ENCODE data around the gene SLC25A1. TPM values are rescaled to one million over a fixed set of nuclear protein-coding genes. Genes with fewer than 3 reads are reported as not detected.

SLC25A1 gene
- total and polyA plus RNA-seq, 2 experiments from 2014 or later = 141 to 242 TPM

- no peak for TF ChIP-seq ETS1 (IDR thresholded peaks at IDR 0.05)
- TF ChIP-seq CREB1 (CRISPR knock-in tag; IDR thresholded peaks at IDR 0.05; ENCODE audit: low read depth) = no peak
- TF ChIP-seq, protein P1, sequence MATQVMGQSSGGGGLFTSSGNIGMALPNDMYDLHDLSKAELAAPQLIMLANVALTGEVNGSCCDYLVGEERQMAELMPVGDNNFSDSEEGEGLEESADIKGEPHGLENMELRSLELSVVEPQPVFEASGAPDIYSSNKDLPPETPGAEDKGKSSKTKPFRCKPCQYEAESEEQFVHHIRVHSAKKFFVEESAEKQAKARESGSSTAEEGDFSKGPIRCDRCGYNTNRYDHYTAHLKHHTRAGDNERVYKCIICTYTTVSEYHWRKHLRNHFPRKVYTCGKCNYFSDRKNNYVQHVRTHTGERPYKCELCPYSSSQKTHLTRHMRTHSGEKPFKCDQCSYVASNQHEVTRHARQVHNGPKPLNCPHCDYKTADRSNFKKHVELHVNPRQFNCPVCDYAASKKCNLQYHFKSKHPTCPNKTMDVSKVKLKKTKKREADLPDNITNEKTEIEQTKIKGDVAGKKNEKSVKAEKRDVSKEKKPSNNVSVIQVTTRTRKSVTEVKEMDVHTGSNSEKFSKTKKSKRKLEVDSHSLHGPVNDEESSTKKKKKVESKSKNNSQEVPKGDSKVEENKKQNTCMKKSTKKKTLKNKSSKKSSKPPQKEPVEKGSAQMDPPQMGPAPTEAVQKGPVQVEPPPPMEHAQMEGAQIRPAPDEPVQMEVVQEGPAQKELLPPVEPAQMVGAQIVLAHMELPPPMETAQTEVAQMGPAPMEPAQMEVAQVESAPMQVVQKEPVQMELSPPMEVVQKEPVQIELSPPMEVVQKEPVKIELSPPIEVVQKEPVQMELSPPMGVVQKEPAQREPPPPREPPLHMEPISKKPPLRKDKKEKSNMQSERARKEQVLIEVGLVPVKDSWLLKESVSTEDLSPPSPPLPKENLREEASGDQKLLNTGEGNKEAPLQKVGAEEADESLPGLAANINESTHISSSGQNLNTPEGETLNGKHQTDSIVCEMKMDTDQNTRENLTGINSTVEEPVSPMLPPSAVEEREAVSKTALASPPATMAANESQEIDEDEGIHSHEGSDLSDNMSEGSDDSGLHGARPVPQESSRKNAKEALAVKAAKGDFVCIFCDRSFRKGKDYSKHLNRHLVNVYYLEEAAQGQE (IDR thresholded peaks at IDR 0.05; ENCODE audit: unreplicated experiment) = no peak
- no peak for TF ChIP-seq NANOG (IDR thresholded peaks at IDR 0.05; ENCODE audit: borderline replicate concordance)
These were observed 6.1 kb downstream of the SLC25A1 start (continued) for GRCh38 chr22:19172213-19173046.

DNA sequence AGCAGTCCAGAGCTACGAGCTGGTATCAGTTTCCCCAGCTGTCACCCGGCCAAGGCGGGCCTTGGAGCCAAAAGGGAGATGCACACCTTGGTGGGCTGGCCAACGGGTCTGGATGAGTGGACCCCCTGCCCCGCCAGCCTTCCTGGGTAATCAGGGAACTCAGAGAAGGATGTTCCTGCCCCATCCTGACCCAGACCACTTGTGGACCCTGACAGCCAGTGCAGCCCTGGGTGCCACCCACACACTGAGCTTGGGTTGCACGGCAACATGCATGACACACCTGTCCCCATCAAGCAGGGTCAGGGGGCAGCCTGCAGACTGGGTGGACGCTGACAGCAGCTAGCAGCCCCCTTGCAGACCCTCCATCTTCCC, 8.6 kb downstream of the SLC25A1 start:
- DNase-seq (ENCODE audit: low spot score) (no peak), ATAC-seq (no peak)
- Mint-ChIP-seq H3K36me3 (ENCODE audit: low read depth) (peaks cover 11% of the 10 kb centered on the region; the same call in 2 of the 3 replicates), H3K27me3 (ENCODE audit: insufficient read depth, low read depth, poor library complexity) (peaks cover 72% of the 10 kb centered on the region), H3K9me3 (no peaks in the 10 kb centered on the region; the same call in 1 of the 3 replicates), H3K27ac (no peak overlapping the region), H3K4me1 (peaks cover 38% of the 10 kb centered on the region), H3K4me3 (peak overlapping the region; percentile 94; the same call in 2 of the 3 replicates)
- peaks cover 20% of the 10 kb centered on the region for H3K79me2 ChIP-seq (replicated peaks; ENCODE audit: insufficient read depth)
- no peaks in the 10 kb centered on the region for H3K36me3 ChIP-seq (ENCODE audit: insufficient read depth)
- H4K20me1 ChIP-seq (replicated peaks; ENCODE audit: insufficient read depth) = peaks cover 7% of the 10 kb centered on the region
- peaks cover 19% of the 10 kb centered on the region for H3K4me1 ChIP-seq (ENCODE audit: insufficient read depth)
- no peak overlapping the region for H3K27ac ChIP-seq (ENCODE audit: low read depth)
- H2AFZ ChIP-seq = peak overlapping the region; percentile 91
- H3K4me3 ChIP-seq = peak overlapping the region; percentile 69
- peak overlapping the region; percentile 94 for H3K4me2 ChIP-seq
- peaks cover 22% of the 10 kb centered on the region for H3F3A ChIP-seq (replicated peaks; ENCODE audit: low read depth)
- no peaks in the 10 kb centered on the region for H3K9me2 ChIP-seq (ENCODE audit: insufficient read depth)
- peaks cover 50% of the 10 kb centered on the region for H3K27me3 ChIP-seq (ENCODE audit: insufficient read depth)
- TF ChIP-seq EZH2phosphoT487 (IDR thresholded peaks at IDR 0.05; ENCODE audit: unreplicated experiment) (no peak), POLR2AphosphoS5 (IDR thresholded peaks at IDR 0.05; ENCODE audit: low read depth) (no peak), ZNF331 (CRISPR knock-in tag; IDR thresholded peaks at IDR 0.05; ENCODE audit: low read depth) (no peak), JUNB (IDR thresholded peaks at IDR 0.05; ENCODE audit: unreplicated experiment) (no peak), EZH2 (IDR thresholded peaks at IDR 0.05; ENCODE audit: low read depth, unreplicated experiment) (no peak), STAT1 (IDR thresholded peaks at IDR 0.05; ENCODE audit: unreplicated experiment) (no peak)
- TF ChIP-seq, protein P2, sequence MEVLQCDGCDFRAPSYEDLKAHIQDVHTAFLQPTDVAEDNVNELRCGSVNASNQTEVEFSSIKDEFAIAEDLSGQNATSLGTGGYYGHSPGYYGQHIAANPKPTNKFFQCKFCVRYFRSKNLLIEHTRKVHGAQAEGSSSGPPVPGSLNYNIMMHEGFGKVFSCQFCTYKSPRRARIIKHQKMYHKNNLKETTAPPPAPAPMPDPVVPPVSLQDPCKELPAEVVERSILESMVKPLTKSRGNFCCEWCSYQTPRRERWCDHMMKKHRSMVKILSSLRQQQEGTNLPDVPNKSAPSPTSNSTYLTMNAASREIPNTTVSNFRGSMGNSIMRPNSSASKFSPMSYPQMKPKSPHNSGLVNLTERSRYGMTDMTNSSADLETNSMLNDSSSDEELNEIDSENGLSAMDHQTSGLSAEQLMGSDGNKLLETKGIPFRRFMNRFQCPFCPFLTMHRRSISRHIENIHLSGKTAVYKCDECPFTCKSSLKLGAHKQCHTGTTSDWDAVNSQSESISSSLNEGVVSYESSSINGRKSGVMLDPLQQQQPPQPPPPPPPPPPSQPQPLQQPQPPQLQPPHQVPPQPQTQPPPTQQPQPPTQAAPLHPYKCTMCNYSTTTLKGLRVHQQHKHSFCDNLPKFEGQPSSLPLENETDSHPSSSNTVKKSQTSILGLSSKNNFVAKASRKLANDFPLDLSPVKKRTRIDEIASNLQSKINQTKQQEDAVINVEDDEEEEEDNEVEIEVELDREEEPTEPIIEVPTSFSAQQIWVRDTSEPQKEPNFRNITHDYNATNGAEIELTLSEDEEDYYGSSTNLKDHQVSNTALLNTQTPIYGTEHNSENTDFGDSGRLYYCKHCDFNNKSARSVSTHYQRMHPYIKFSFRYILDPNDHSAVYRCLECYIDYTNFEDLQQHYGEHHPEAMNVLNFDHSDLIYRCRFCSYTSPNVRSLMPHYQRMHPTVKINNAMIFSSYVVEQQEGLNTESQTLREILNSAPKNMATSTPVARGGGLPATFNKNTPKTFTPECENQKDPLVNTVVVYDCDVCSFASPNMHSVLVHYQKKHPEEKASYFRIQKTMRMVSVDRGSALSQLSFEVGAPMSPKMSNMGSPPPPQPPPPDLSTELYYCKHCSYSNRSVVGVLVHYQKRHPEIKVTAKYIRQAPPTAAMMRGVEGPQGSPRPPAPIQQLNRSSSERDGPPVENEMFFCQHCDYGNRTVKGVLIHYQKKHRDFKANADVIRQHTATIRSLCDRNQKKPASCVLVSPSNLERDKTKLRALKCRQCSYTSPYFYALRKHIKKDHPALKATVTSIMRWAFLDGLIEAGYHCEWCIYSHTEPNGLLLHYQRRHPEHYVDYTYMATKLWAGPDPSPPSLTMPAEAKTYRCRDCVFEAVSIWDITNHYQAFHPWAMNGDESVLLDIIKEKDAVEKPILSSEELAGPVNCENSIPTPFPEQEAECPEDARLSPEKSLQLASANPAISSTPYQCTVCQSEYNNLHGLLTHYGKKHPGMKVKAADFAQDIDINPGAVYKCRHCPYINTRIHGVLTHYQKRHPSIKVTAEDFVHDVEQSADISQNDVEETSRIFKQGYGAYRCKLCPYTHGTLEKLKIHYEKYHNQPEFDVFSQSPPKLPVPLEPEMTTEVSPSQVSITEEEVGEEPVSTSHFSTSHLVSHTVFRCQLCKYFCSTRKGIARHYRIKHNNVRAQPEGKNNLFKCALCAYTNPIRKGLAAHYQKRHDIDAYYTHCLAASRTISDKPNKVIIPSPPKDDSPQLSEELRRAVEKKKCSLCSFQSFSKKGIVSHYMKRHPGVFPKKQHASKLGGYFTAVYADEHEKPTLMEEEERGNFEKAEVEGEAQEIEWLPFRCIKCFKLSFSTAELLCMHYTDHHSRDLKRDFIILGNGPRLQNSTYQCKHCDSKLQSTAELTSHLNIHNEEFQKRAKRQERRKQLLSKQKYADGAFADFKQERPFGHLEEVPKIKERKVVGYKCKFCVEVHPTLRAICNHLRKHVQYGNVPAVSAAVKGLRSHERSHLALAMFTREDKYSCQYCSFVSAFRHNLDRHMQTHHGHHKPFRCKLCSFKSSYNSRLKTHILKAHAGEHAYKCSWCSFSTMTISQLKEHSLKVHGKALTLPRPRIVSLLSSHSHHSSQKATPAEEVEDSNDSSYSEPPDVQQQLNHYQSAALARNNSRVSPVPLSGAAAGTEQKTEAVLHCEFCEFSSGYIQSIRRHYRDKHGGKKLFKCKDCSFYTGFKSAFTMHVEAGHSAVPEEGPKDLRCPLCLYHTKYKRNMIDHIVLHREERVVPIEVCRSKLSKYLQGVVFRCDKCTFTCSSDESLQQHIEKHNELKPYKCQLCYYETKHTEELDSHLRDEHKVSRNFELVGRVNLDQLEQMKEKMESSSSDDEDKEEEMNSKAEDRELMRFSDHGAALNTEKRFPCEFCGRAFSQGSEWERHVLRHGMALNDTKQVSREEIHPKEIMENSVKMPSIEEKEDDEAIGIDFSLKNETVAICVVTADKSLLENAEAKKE (CRISPR knock-in tag; IDR thresholded peaks at IDR 0.05) = no peak

Measured in GM23338 (cell line).